ENCODE measurements around the gene RPTOR. TPM values are rescaled to one million over a fixed set of nuclear protein-coding genes. Genes with fewer than 3 reads are reported as not detected.
A peak's percentile ranks its signal among the peaks of the same experiment; 100 is the strongest.

RPTOR gene
- total RNA-seq, 1 donor from 2014 or later = 32.0 TPM

DNA sequence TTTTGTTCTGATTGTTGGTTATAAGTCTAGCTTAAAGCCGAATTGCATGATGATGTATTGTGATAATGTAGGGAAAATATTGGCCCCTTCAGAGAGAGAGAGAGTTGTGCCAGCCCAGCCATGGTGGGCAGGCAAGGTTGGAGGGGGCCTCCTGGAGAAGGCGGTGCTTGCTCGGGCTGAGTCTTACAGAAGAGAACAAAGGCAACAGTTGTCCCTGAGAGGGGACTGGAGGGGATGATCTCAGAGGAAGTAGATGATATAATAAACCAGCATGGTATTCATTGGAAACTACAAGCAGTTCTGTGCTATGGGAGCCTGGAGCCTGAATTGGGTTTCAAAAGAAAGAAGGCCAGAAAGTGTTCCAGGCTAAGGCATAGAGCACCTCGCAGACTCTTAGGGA is 173.8 kb downstream of the RPTOR start:
- DNase-seq (ENCODE audit: low read depth) (no peak), FAIRE-seq (no peak)
- H4K20me1 ChIP-seq (ENCODE audit: insufficient read depth, low read length) = no peaks in the 10 kb centered on the region
- H3K4me2 ChIP-seq (ENCODE audit: low read length) = peak overlapping the region; percentile 21
- peaks cover 16% of the 10 kb centered on the region for H3K4me1 Mint-ChIP-seq (ENCODE audit: low read depth, unreplicated experiment)
- TF ChIP-seq, protein P1, sequence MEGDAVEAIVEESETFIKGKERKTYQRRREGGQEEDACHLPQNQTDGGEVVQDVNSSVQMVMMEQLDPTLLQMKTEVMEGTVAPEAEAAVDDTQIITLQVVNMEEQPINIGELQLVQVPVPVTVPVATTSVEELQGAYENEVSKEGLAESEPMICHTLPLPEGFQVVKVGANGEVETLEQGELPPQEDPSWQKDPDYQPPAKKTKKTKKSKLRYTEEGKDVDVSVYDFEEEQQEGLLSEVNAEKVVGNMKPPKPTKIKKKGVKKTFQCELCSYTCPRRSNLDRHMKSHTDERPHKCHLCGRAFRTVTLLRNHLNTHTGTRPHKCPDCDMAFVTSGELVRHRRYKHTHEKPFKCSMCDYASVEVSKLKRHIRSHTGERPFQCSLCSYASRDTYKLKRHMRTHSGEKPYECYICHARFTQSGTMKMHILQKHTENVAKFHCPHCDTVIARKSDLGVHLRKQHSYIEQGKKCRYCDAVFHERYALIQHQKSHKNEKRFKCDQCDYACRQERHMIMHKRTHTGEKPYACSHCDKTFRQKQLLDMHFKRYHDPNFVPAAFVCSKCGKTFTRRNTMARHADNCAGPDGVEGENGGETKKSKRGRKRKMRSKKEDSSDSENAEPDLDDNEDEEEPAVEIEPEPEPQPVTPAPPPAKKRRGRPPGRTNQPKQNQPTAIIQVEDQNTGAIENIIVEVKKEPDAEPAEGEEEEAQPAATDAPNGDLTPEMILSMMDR (IDR thresholded peaks at IDR 0.05; ENCODE audit: insufficient read depth, low read depth, low read length) = no peak
- no peak for TF ChIP-seq EZH2 (IDR thresholded peaks at IDR 0.05; ENCODE audit: insufficient read depth, low read length)
- H3K27ac Mint-ChIP-seq (ENCODE audit: unreplicated experiment) = peak overlapping the region; percentile 21
- H3K36me3 ChIP-seq (ENCODE audit: insufficient read depth, low read length) = no peaks in the 10 kb centered on the region
- no peak overlapping the region for H3K27ac ChIP-seq (ENCODE audit: low read depth, low read length)
- H3K4me3 ChIP-seq (ENCODE audit: insufficient read depth, low read depth, low read length) = no peak overlapping the region
- peaks cover 35% of the 10 kb centered on the region for H3K79me2 ChIP-seq (ENCODE audit: insufficient read depth, low read length)
- peaks cover 4% of the 10 kb centered on the region for H3K36me3 Mint-ChIP-seq (ENCODE audit: low read depth, unreplicated experiment)
- no peak overlapping the region for H3K4me3 Mint-ChIP-seq (ENCODE audit: unreplicated experiment)
- no peak overlapping the region for H3K9ac ChIP-seq (ENCODE audit: low read length)
- H3K4me1 ChIP-seq (ENCODE audit: insufficient read depth, low read length) = peaks cover 18% of the 10 kb centered on the region
- no peaks in the 10 kb centered on the region for H3K9me3 ChIP-seq (ENCODE audit: insufficient read depth, low read depth, low read length)
- no peaks in the 10 kb centered on the region for H3K9me3 Mint-ChIP-seq (ENCODE audit: unreplicated experiment)
- H3K27me3 Mint-ChIP-seq (ENCODE audit: low read depth, unreplicated experiment) = no peaks in the 10 kb centered on the region
- H3K27me3 ChIP-seq (ENCODE audit: insufficient read depth, low read length) = no peaks in the 10 kb centered on the region
- no peak overlapping the region for H2AFZ ChIP-seq (ENCODE audit: low read depth, low read length)

DNA sequence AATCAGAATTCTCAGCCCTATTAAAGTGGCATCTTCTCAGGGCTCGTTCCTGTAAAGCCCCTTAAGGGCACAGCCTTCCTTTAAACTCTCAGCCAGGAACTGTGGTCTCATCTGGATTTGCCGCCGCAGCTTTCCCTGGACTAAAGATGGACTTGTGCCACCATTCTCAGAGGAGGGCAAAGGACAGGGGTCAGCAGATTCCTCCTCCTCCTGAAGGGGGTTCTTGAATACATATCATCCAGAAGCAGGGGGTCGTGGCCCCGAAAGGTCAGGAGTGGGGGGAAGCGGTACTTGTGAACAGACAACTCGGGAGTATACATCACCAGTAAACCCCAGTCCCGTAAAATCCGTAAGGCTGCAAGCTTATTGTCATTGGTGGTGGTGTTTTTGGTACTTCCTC is 174.8 kb downstream of the RPTOR start:
- Mint-ChIP-seq H3K4me3 (ENCODE audit: unreplicated experiment) (no peak overlapping the region), H3K27me3 (ENCODE audit: low read depth, unreplicated experiment) (no peaks in the 10 kb centered on the region), H3K27ac (ENCODE audit: unreplicated experiment) (no peak overlapping the region), H3K36me3 (ENCODE audit: low read depth, unreplicated experiment) (peaks cover 5% of the 10 kb centered on the region), H3K9me3 (ENCODE audit: unreplicated experiment) (no peaks in the 10 kb centered on the region), H3K4me1 (ENCODE audit: low read depth, unreplicated experiment) (peaks cover 16% of the 10 kb centered on the region)
- Histone ChIP-seq H3K9me3 (ENCODE audit: insufficient read depth, low read depth, low read length) (no peaks in the 10 kb centered on the region), H3K4me3 (ENCODE audit: insufficient read depth, low read depth, low read length) (no peak overlapping the region), H3K4me2 (ENCODE audit: low read length) (no peak overlapping the region), H3K27ac (ENCODE audit: low read depth, low read length) (no peak overlapping the region), H2AFZ (ENCODE audit: low read depth, low read length) (no peak overlapping the region), H3K9ac (ENCODE audit: low read length) (no peak overlapping the region), H4K20me1 (ENCODE audit: insufficient read depth, low read length) (no peaks in the 10 kb centered on the region), H3K79me2 (ENCODE audit: insufficient read depth, low read length) (peaks cover 38% of the 10 kb centered on the region), H3K36me3 (ENCODE audit: insufficient read depth, low read length) (no peaks in the 10 kb centered on the region), H3K27me3 (ENCODE audit: insufficient read depth, low read length) (no peaks in the 10 kb centered on the region), H3K4me1 (ENCODE audit: insufficient read depth, low read length) (peaks cover 22% of the 10 kb centered on the region)
- TF ChIP-seq, protein P1 (IDR thresholded peaks at IDR 0.05; ENCODE audit: insufficient read depth, low read depth, low read length) = no peak
- TF ChIP-seq EZH2 (IDR thresholded peaks at IDR 0.05; ENCODE audit: insufficient read depth, low read length) = no peak
- DNase-seq (ENCODE audit: low read depth) (no peak), FAIRE-seq (no peak)

DNA sequence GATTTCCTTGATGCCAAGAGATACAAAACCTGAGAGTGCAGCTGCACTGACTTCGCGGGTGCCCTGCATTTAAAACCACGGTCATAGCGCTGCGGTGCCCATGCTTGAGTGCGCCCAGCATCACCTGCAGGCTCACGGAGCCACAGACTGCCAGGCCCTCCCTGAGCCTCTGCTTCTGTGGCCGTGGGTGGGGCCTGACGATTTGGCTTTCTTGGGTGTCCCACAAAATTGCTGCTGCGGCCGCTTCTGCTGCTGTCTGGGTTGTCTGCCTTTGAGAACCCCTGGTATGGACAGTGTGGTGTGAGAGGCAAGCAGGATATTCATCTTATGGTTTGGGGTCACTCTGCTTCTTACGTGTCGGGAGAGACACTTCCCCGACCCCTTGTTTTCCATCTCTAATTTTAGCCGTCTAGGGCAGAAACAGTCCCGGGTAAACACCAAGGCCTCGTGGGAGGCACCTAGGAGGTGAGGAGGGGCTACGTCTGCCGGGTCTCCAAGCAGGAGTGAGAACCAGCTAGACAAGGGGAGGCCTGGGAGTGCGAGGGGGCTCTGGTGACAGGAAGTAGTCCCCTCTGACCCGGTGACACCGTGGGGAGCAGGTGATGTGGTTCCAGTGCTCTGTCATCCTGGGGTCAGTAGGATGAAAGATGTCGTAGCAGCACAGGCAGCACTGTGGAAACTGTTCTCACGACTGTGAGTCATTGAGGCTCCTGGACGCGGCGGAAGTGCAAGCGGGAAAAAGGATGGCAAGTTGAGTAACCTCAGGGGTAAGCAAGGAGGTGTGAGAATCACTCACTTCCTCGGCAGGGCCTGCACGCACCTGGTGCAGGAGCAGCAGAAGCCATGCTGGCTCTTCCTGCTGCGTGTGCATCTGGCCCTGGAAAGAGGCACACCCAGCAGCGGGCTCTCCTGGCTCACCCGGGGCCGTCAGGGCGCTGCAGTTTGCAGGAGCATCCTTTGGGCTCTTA is 176.3 kb downstream of the RPTOR start:
- no peaks in the 10 kb centered on the region for H3K36me3 ChIP-seq (ENCODE audit: insufficient read depth, low read length)
- peak; percentile 69 for DNase-seq (ENCODE audit: low read depth)
- TF ChIP-seq EZH2 (IDR thresholded peaks at IDR 0.05; ENCODE audit: insufficient read depth, low read length) = no peak
- TF ChIP-seq, protein P1 (IDR thresholded peaks at IDR 0.05; ENCODE audit: insufficient read depth, low read depth, low read length) = no peak
- peak overlapping the region; percentile 56 for H3K27ac ChIP-seq (ENCODE audit: low read depth, low read length)
- Mint-ChIP-seq H3K27ac (ENCODE audit: unreplicated experiment) (peak overlapping the region; percentile 48), H3K27me3 (ENCODE audit: low read depth, unreplicated experiment) (no peaks in the 10 kb centered on the region), H3K9me3 (ENCODE audit: unreplicated experiment) (no peaks in the 10 kb centered on the region), H3K4me1 (ENCODE audit: low read depth, unreplicated experiment) (peaks cover 29% of the 10 kb centered on the region), H3K36me3 (ENCODE audit: low read depth, unreplicated experiment) (peaks cover 2% of the 10 kb centered on the region), H3K4me3 (ENCODE audit: unreplicated experiment) (no peak overlapping the region)
- FAIRE-seq = no peak
- H3K4me2 ChIP-seq (ENCODE audit: low read length) = peak overlapping the region; percentile 43
- H3K27me3 ChIP-seq (ENCODE audit: insufficient read depth, low read length) = no peaks in the 10 kb centered on the region
- no peaks in the 10 kb centered on the region for H3K9me3 ChIP-seq (ENCODE audit: insufficient read depth, low read depth, low read length)
- H3K4me1 ChIP-seq (ENCODE audit: insufficient read depth, low read length) = peaks cover 36% of the 10 kb centered on the region
- no peak overlapping the region for H2AFZ ChIP-seq (ENCODE audit: low read depth, low read length)
- H3K9ac ChIP-seq (ENCODE audit: low read length) = peak overlapping the region; percentile 46
- H3K4me3 ChIP-seq (ENCODE audit: insufficient read depth, low read depth, low read length) = no peak overlapping the region
- H3K79me2 ChIP-seq (ENCODE audit: insufficient read depth, low read length) = peaks cover 38% of the 10 kb centered on the region
- H4K20me1 ChIP-seq (ENCODE audit: insufficient read depth, low read length) = no peaks in the 10 kb centered on the region
